ENCODE data around the gene NACC2.

NACC2 gene

DNA sequence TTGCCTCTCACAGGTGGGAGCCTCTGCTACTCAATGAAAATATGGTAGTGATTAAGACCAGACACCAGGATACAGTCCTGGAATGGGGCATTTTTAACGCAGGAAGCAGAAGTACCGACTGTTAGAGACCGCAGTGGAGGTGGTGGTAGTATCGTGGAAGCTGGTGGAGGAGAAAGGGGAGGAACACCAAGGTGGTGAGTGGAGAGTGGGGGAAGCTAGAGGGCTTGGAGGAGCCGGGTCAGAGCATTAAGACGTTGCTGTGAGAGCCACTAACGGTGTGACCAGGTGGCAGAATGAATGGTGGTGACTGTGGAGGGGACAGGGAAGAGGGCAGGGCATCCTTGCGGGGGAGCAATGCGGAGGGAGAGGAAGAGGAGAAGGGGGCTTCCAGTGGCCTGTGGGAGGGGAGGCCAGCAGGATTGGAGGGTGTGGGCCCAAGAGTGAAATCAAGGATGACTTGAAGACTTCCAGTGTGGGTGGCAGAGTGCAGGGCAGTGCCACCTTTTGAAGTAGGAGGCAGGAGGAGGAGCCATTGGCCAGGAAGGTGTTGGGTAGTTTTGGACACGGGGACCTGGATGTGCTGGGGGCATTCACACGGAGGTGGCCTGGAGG is 132.3 kb downstream of the NACC2 start:
- TF ChIP-seq, protein P1, sequence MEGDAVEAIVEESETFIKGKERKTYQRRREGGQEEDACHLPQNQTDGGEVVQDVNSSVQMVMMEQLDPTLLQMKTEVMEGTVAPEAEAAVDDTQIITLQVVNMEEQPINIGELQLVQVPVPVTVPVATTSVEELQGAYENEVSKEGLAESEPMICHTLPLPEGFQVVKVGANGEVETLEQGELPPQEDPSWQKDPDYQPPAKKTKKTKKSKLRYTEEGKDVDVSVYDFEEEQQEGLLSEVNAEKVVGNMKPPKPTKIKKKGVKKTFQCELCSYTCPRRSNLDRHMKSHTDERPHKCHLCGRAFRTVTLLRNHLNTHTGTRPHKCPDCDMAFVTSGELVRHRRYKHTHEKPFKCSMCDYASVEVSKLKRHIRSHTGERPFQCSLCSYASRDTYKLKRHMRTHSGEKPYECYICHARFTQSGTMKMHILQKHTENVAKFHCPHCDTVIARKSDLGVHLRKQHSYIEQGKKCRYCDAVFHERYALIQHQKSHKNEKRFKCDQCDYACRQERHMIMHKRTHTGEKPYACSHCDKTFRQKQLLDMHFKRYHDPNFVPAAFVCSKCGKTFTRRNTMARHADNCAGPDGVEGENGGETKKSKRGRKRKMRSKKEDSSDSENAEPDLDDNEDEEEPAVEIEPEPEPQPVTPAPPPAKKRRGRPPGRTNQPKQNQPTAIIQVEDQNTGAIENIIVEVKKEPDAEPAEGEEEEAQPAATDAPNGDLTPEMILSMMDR (IDR thresholded peaks at IDR 0.05; ENCODE audit: low read depth, low read length), result no peak
- H3K4me3 ChIP-seq (replicated peaks in 1 of 2; ENCODE audit: low read depth in 2 of 2, low read length in 2 of 2), result no peak overlapping the region
- DNase-seq (ENCODE audit: low read depth in 2 of 2), result no peak

DNA sequence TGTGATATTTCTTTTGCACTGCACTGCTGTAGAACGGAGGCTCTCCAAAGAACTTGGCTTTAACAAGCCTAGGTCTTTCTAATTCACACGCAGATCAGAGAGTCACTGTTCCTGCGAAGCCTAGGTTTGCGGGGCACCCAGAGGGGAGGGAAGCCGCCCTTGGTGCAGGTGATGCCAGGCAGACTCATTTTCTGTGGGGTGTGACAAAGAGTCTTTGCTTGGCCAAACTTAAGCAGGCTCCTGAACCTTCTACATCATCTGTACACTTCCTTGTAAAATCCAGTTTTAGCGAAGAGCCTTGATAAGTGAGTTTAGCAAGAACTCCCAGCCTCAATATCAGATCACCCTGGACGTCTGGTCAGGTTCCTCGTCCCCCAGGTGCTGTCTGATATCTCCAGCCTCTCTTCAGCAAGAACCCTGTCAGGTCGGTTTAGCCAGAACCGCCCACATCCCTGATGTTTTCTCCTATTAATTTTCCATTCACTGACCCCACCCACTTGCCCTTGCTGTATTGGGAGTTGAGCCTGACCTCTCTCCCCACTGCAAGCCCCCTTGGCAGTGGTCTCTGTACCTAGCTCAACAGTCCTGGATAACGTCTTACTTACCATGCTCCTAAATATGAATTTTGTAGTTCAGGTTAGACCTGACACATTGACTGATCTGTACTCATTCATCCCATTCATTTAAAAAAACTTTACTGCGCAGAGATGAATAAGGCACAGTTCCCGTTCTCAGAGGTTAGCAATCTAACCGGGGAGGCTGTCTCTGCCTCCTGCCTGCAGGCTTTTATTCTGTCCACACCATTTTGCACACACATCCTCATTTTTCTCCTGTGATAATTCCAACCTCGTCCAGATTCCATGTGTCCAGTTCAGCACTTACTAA is 133.0 kb downstream of the NACC2 start:
- TF ChIP-seq, protein P1 (IDR thresholded peaks at IDR 0.05; ENCODE audit: low read depth, low read length), result no peak
- no peak overlapping the region for H3K4me3 ChIP-seq (replicated peaks in 1 of 2; ENCODE audit: low read depth in 2 of 2, low read length in 2 of 2)
- no peak for DNase-seq (ENCODE audit: low read depth in 2 of 2)

DNA sequence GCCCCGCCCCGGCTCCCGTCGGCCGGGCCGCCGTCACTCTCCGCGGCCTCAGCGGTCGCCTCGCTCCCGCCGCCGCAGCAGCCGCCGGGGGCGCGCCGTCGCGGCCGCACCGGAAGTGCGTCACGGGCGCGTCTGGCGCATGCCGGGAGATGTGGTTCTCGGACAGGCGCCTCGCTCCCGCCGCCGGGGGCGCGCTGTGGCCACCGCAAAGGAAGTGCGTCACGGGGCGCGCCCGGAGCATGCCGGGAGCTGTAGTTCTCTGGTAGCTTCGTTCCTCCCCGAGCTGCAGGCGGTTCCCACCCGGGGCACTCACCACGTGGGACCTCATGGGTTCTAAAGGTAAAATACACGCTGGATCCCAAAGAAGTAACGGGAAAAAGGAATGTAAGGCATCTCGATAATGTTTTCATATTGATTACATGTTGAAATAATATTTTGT is 133.8 kb downstream of the NACC2 start, which contains the start of gene UBAC1:
UBAC1 (minus strand) TSS at position 97 of the 439 bp plus-strand sequence. CDS start 211 bp downstream, outside the sequence.
- DNase-seq (ENCODE audit: low read depth in 2 of 2), result peak; percentile 94 to 95
- TF ChIP-seq, protein P1 (IDR thresholded peaks at IDR 0.05; ENCODE audit: low read depth, low read length), result peak; percentile 19
- H3K4me3 ChIP-seq (replicated peaks in 1 of 2; ENCODE audit: low read depth in 2 of 2, low read length in 2 of 2), result peak within 1 kb of the TSS; percentile 79 to 82

DNA sequence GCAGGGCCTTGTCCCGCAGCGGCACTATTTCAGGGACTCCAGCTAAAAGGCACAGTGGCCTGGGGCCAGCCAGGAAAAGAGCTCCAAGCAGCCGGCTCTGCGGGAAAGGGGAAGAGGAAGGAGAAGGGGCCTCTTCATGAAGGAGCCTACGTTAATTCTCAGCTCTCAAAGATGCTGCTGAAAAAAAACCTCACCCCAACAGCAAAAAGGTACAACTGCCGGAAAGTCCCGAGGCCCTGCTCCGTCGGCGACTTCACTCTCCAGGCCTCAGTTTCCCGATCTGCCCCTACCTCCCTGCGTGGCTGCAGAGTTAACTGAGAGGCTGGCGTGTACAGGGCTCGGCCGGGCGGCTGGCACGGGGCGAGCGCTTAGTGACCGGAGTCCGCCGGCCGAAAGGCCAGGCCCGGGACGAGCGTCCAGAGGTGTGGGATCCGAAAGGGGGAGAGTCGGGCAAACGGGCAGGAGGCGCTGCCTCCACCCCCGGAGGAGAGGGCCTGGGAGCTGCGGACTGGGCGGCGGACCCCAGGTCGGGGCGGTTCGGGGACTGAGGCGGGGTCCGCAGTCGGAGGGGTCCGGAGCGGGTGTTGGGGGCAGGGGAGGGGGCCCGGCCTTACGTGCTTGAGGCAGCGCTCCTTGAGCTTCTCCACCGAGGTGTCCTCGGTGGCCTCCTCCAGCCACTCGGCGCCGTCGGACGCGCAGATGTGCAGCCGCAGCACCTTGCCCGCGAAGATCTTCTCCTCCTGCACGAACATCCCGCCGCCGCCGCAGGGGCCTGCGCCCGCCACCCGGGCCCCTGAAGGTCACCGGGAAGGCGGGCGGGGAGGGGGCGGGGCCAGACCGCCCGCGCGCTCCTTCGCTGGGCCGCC is 134.4 kb downstream of the NACC2 start:
- DNase-seq (ENCODE audit: low read depth in 2 of 2), result peak; percentile 16 to 17

DNA sequence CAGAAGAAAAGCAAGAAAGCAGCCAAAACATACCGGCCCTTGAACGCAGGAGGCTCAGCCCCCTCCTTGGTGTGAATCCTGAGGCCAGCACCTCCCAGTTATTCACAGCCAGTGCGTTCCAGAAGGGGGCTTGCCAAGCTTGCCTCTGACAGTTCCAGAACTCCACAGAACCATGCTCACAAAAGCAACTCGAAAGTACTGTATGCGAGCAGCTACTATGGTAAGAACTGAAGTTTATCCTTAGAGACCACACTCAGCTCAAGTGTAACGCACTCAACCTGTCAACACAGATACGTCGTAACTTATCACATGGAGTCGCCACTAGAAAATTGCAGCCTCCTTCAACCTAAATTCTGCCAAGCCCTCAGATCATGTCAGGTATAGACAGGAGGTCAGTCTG is 135.3 kb downstream of the NACC2 start:
- TF ChIP-seq, protein P1 (IDR thresholded peaks at IDR 0.05; ENCODE audit: low read depth, low read length), result no peak
- DNase-seq (ENCODE audit: low read depth in 2 of 2), result peak in 1 of 2 donors; percentile 15

More for the DNA sequence above, 134.4 kb downstream of the NACC2 start:
- H3K4me3 ChIP-seq (replicated peaks in 1 of 2; ENCODE audit: low read depth in 2 of 2, low read length in 2 of 2), result peak overlapping the region; percentile 79 to 82
- TF ChIP-seq, protein P1 (IDR thresholded peaks at IDR 0.05; ENCODE audit: low read depth, low read length), result no peak

DNA sequence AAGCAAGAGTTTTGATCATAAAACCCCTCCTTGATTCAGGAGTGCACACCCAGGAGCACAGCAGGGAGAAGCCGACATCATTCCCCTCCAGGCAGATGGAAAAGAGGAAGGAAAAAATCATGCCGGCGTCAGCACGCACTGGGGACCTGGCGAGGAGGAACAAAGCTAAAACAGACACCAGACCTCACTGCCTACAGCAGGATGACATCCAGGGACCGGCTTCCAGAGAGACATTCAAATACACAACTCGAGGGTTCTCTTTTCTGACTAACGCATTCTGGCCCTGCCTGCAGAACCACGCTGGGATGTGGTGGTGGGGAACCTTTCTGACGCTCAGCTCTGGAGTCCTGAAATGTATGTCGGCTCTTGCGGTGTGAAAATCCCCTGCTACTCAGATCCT is 136.6 kb downstream of the NACC2 start:
- no peak for DNase-seq (ENCODE audit: low read depth in 2 of 2)
- no peak overlapping the region for H3K4me3 ChIP-seq (replicated peaks in 1 of 2; ENCODE audit: low read depth in 2 of 2, low read length in 2 of 2)
- TF ChIP-seq, protein P1 (IDR thresholded peaks at IDR 0.05; ENCODE audit: low read depth, low read length), result no peak

More for the DNA sequence above, 135.3 kb downstream of the NACC2 start:
- peak overlapping the region; percentile 79 to 82 for H3K4me3 ChIP-seq (replicated peaks in 1 of 2; ENCODE audit: low read depth in 2 of 2, low read length in 2 of 2)

All from cardiac fibroblast (primary cell).